Parathyroid adenoma (tissue), 2 donors: Measurements from ENCODE around the gene ADAMTS16.

Source experiments
- H2AFZ ChIP-seq: fragments of 300-600 bp; sonication (generic); one replicate; pipeline ENCODE4 v1.7.0; 2017; ENCODE audit warnings: antibody characterized with exemption, mild to moderate bottlenecking
- H3K27ac ChIP-seq: fragments of 300-600 bp; sonication (generic); one replicate; pipeline ENCODE4 v1.7.0; 2017
- H3K27me3 ChIP-seq: fragments of 300-600 bp; sonication (generic); one replicate; pipeline ENCODE4 v1.7.0; 2017; ENCODE audit warnings: low read length; ENCODE audit not compliant: control insufficient read depth, insufficient read depth
- H3K36me3 ChIP-seq: fragments of 300-600 bp; sonication (generic); one replicate; pipeline ENCODE4 v1.7.0; 2017; ENCODE audit warnings: low read length; ENCODE audit not compliant: control insufficient read depth, insufficient read depth
- H3K4me1 ChIP-seq: fragments of 300-600 bp; sonication (generic); one replicate; pipeline ENCODE4 v1.7.0; 2017; ENCODE audit warnings: control low read depth
- H3K4me2 ChIP-seq: fragments of 300-600 bp; sonication (generic); one replicate; pipeline ENCODE4 v1.7.0; 2017; ENCODE audit warnings: low read length
- H3K4me3 ChIP-seq: fragments of 300-600 bp; sonication (generic); one replicate; pipeline ENCODE4 v1.7.0; 2017; ENCODE audit warnings: low read depth, low read length
- H3K79me2 ChIP-seq: fragments of 300-600 bp; sonication (generic); one replicate; pipeline ENCODE4 v1.7.0; 2017; ENCODE audit warnings: control low read depth
- H3K9ac ChIP-seq: fragments of 300-600 bp; sonication (generic); one replicate; pipeline ENCODE4 v1.7.0; 2017; ENCODE audit warnings: mild to moderate bottlenecking
- H3K9me3 ChIP-seq: fragments of 300-600 bp; sonication (generic); one replicate; pipeline ENCODE4 v1.7.0; 2017; ENCODE audit warnings: low read length; ENCODE audit not compliant: control insufficient read depth
- CTCF ChIP-seq: fragments of 300-600 bp; sonication (generic); IDR thresholded peaks from one replicate; pipeline ENCODE4 v1.7.0; 2017; ENCODE audit warnings: antibody characterized with exemption, mild to moderate bottlenecking
- donor health status: primary hyperparathyroidism.

The ADAMTS16 gene

GRCh38 chr5:5202321-5202720 is 62.2 kb downstream of the ADAMTS16 start:
- Histone ChIP-seq H3K4me2 (no peak overlapping the region), H3K9me3 (no peaks in the 10 kb centered on the region), H2AFZ (no peak overlapping the region), H3K27ac (no peak overlapping the region), H3K79me2 (no peaks in the 10 kb centered on the region), H3K4me1 (no peaks in the 10 kb centered on the region), H3K9ac (no peak overlapping the region), H3K36me3 (no peaks in the 10 kb centered on the region), H3K4me3 (no peak overlapping the region), H3K27me3 (no peaks in the 10 kb centered on the region)
- TF ChIP-seq CTCF: no peak

- Histone ChIP-seq H3K4me1 (no peaks in the 10 kb centered on the region), H3K9me3 (no peaks in the 10 kb centered on the region), H3K4me3 (no peak overlapping the region), H3K9ac (no peak overlapping the region), H3K27me3 (no peaks in the 10 kb centered on the region), H3K27ac (no peak overlapping the region), H3K4me2 (no peak overlapping the region), H3K36me3 (no peaks in the 10 kb centered on the region), H3K79me2 (no peaks in the 10 kb centered on the region), H2AFZ (no peak overlapping the region)
- no peak for TF ChIP-seq CTCF
Measured at GRCh38 chr5:5203451-5203850, 63.3 kb downstream of the ADAMTS16 start.

GRCh38 chr5:5207828-5208227 is 67.7 kb downstream of the ADAMTS16 start:
- H3K27me3 ChIP-seq: no peaks in the 10 kb centered on the region
- no peaks in the 10 kb centered on the region for H3K4me1 ChIP-seq

GRCh38 chr5:5209089-5209488 is 69.0 kb downstream of the ADAMTS16 start:
- Histone ChIP-seq H2AFZ (no peak overlapping the region), H3K4me2 (no peak overlapping the region), H3K36me3 (no peaks in the 10 kb centered on the region), H3K27me3 (no peaks in the 10 kb centered on the region), H3K9me3 (no peaks in the 10 kb centered on the region), H3K79me2 (no peaks in the 10 kb centered on the region), H3K27ac (no peak overlapping the region), H3K4me1 (no peaks in the 10 kb centered on the region), H3K9ac (no peak overlapping the region), H3K4me3 (no peak overlapping the region)
- no peak for TF ChIP-seq CTCF

More at GRCh38 chr5:5207828-5208227, 67.7 kb downstream of the ADAMTS16 start:
- H3K27ac ChIP-seq: no peak overlapping the region
- H2AFZ ChIP-seq: no peak overlapping the region
- H3K9me3 ChIP-seq: no peaks in the 10 kb centered on the region
- H3K79me2 ChIP-seq: no peaks in the 10 kb centered on the region
- no peak overlapping the region for H3K4me2 ChIP-seq
- H3K4me3 ChIP-seq: no peak overlapping the region
- no peaks in the 10 kb centered on the region for H3K36me3 ChIP-seq
- TF ChIP-seq CTCF: no peak
- no peak overlapping the region for H3K9ac ChIP-seq

GRCh38 chr5:5209510-5210286 is 69.6 kb downstream of the ADAMTS16 start:
- Histone ChIP-seq H3K36me3 (no peaks in the 10 kb centered on the region), H3K9me3 (no peaks in the 10 kb centered on the region), H3K9ac (no peak overlapping the region), H3K27me3 (no peaks in the 10 kb centered on the region), H3K79me2 (no peaks in the 10 kb centered on the region), H2AFZ (no peak overlapping the region), H3K4me3 (no peak overlapping the region), H3K4me1 (no peaks in the 10 kb centered on the region), H3K4me2 (no peak overlapping the region), H3K27ac (no peak overlapping the region)
- TF ChIP-seq CTCF: no peak
